ENCODE results near the gene HDHD2. TPM values are rescaled to one million over a fixed set of nuclear protein-coding genes. Genes with fewer than 3 reads are reported as not detected.

HDHD2 gene
- total and polyA plus RNA-seq, 2 donors (not counting 1 experiment from before 2014, with no cell fraction given): 14.2 to 15.0 TPM

DNA sequence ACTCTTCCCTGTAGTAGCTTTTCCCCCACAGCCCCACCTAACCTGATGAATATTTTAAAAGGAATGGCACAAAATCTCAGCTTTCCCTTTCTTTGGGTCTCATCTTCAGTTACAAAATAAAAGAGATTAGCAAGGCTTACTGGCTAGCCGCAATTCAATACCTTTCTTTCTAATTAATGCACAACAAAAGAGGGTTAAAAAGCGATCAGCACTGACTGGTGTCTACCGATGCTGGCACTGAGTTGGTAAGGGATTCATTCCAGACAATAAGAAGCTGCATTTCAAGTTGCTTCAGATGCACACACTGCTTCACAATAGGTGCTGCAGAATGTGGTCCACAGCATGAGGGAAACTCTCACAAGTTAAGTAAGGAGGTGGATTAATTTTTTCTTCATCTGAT, 41.9 kb downstream of the HDHD2 start:
- TF ChIP-seq EZH2 (IDR thresholded peaks at IDR 0.05; ENCODE audit: low read length, missing control alignments): no peak
- TF ChIP-seq, protein P1, sequence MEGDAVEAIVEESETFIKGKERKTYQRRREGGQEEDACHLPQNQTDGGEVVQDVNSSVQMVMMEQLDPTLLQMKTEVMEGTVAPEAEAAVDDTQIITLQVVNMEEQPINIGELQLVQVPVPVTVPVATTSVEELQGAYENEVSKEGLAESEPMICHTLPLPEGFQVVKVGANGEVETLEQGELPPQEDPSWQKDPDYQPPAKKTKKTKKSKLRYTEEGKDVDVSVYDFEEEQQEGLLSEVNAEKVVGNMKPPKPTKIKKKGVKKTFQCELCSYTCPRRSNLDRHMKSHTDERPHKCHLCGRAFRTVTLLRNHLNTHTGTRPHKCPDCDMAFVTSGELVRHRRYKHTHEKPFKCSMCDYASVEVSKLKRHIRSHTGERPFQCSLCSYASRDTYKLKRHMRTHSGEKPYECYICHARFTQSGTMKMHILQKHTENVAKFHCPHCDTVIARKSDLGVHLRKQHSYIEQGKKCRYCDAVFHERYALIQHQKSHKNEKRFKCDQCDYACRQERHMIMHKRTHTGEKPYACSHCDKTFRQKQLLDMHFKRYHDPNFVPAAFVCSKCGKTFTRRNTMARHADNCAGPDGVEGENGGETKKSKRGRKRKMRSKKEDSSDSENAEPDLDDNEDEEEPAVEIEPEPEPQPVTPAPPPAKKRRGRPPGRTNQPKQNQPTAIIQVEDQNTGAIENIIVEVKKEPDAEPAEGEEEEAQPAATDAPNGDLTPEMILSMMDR (conservative IDR thresholded peaks at IDR 0.05 in 1 of 2, IDR thresholded peaks at IDR 0.05 in 1 of 2; ENCODE audit: low read depth in 1 of 2, low read length in 2 of 2): no peak
- H3K79me2 ChIP-seq (ENCODE audit: control insufficient read depth, insufficient read depth, low read length): no peaks in the 10 kb centered on the region
- H3K9me3 ChIP-seq (ENCODE audit: control insufficient read depth, insufficient read depth, low read depth, low read length): no peaks in the 10 kb centered on the region
- no peak overlapping the region for H3K27ac ChIP-seq (ENCODE audit: insufficient read depth, low read length)
- no peak overlapping the region for H3K4me3 ChIP-seq (replicated peaks in 1 of 4; ENCODE audit: control extremely low read depth in 1 of 4, insufficient read depth in 1 of 4, low read depth in 3 of 4, low read length in 4 of 4)
- H3K9ac ChIP-seq (ENCODE audit: insufficient read depth, low read length): no peak overlapping the region
- H4K20me1 ChIP-seq (ENCODE audit: control insufficient read depth, extremely low read depth, insufficient read depth, low read length): no peaks in the 10 kb centered on the region
- H3K4me1 ChIP-seq (ENCODE audit: control insufficient read depth, extremely low read depth, insufficient read depth, low read length): no peaks in the 10 kb centered on the region
- H2AFZ ChIP-seq (ENCODE audit: low read length): no peak overlapping the region
- H3K27me3 ChIP-seq (ENCODE audit: control insufficient read depth, insufficient read depth, low read length): no peaks in the 10 kb centered on the region
- no peak overlapping the region for H3K4me2 ChIP-seq (ENCODE audit: extremely low read depth, insufficient read depth, low read length)
- no peak for DNase-seq (ENCODE audit: low read depth in 2 of 2)
- peaks cover 5% of the 10 kb centered on the region for H3K36me3 ChIP-seq (ENCODE audit: control insufficient read depth, insufficient read depth, low read length)

DNA sequence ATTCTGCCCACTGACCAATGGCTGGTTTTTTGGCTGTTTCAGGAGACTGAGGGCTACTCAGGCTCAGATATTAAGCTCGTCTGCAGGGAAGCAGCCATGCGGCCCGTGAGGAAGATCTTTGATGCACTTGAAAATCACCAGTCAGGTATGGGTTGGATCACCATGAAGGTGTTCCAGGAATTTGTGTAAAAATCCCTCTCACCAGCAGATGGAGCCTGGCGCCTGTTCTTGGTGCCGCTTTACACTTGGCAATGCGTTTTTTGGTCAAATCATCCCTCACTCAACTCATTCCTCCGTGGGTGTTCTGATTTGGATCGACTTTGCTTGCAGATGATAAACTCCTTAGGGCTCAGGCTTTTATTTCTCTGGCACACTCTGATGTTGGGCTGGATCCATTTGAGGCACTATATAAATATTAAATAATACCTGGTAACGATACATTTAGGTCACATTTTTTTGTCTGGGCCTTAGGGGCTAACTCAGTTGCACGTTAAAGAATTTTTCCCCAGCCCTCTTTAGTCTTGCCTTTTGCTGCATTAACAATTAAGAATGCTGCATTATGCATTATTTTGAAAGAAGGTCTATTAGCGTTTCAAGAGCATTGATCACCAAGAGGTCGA, 50.0 kb downstream of the HDHD2 start:
- Histone ChIP-seq H4K20me1 (ENCODE audit: control insufficient read depth, extremely low read depth, insufficient read depth, low read length) (no peaks in the 10 kb centered on the region), H3K79me2 (ENCODE audit: control insufficient read depth, insufficient read depth, low read length) (no peaks in the 10 kb centered on the region), H3K27me3 (ENCODE audit: control insufficient read depth, insufficient read depth, low read length) (no peaks in the 10 kb centered on the region), H3K9ac (ENCODE audit: insufficient read depth, low read length) (no peak overlapping the region), H3K4me3 (replicated peaks in 1 of 4; ENCODE audit: control extremely low read depth in 1 of 4, insufficient read depth in 1 of 4, low read depth in 3 of 4, low read length in 4 of 4) (no peak overlapping the region), H3K36me3 (ENCODE audit: control insufficient read depth, insufficient read depth, low read length) (no peaks in the 10 kb centered on the region), H3K9me3 (ENCODE audit: control insufficient read depth, insufficient read depth, low read depth, low read length) (no peaks in the 10 kb centered on the region), H2AFZ (ENCODE audit: low read length) (no peak overlapping the region), H3K4me1 (ENCODE audit: control insufficient read depth, extremely low read depth, insufficient read depth, low read length) (no peaks in the 10 kb centered on the region), H3K4me2 (ENCODE audit: extremely low read depth, insufficient read depth, low read length) (no peak overlapping the region), H3K27ac (ENCODE audit: insufficient read depth, low read length) (no peak overlapping the region)
- no peak for TF ChIP-seq EZH2 (IDR thresholded peaks at IDR 0.05; ENCODE audit: low read length, missing control alignments)
- TF ChIP-seq, protein P1 (conservative IDR thresholded peaks at IDR 0.05 in 1 of 2, IDR thresholded peaks at IDR 0.05 in 1 of 2; ENCODE audit: low read depth in 1 of 2, low read length in 2 of 2): peak; percentile 76 to 83
- DNase-seq (ENCODE audit: low read depth in 2 of 2): peak; percentile 52 to 62

DNA sequence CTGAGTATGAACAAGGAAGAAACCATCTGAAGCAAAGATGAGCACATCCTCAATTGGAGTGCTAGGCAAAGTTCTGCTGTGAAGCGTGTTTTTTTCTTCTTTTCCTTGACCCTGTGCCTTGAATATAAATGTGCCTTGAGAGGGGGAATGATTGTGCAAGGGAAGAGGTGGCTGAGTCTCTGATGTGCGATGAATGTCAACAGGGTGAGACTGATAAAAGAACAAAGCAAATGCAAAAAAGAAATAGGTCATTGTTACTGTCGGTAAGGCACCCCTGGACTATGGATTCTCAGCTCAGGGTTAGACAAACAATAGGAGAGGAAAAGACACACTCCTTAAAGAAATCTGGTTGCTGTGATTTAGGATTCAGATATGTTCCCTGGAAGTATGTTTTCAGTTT, 54.5 kb downstream of the HDHD2 start:
- no peaks in the 10 kb centered on the region for H3K4me1 ChIP-seq (ENCODE audit: control insufficient read depth, extremely low read depth, insufficient read depth, low read length)
- H4K20me1 ChIP-seq (ENCODE audit: control insufficient read depth, extremely low read depth, insufficient read depth, low read length): no peaks in the 10 kb centered on the region
- H3K36me3 ChIP-seq (ENCODE audit: control insufficient read depth, insufficient read depth, low read length): no peaks in the 10 kb centered on the region
- H3K27ac ChIP-seq (ENCODE audit: insufficient read depth, low read length): no peak overlapping the region
- no peaks in the 10 kb centered on the region for H3K27me3 ChIP-seq (ENCODE audit: control insufficient read depth, insufficient read depth, low read length)
- TF ChIP-seq, protein P1 (conservative IDR thresholded peaks at IDR 0.05 in 1 of 2, IDR thresholded peaks at IDR 0.05 in 1 of 2; ENCODE audit: low read depth in 1 of 2, low read length in 2 of 2): no peak
- no peak for TF ChIP-seq EZH2 (IDR thresholded peaks at IDR 0.05; ENCODE audit: low read length, missing control alignments)
- no peaks in the 10 kb centered on the region for H3K9me3 ChIP-seq (ENCODE audit: control insufficient read depth, insufficient read depth, low read depth, low read length)
- H3K4me2 ChIP-seq (ENCODE audit: extremely low read depth, insufficient read depth, low read length): no peak overlapping the region
- H2AFZ ChIP-seq (ENCODE audit: low read length): no peak overlapping the region
- H3K79me2 ChIP-seq (ENCODE audit: control insufficient read depth, insufficient read depth, low read length): no peaks in the 10 kb centered on the region
- DNase-seq (ENCODE audit: low read depth in 2 of 2): no peak
- no peak overlapping the region for H3K9ac ChIP-seq (ENCODE audit: insufficient read depth, low read length)
- no peak overlapping the region for H3K4me3 ChIP-seq (replicated peaks in 1 of 4; ENCODE audit: control extremely low read depth in 1 of 4, insufficient read depth in 1 of 4, low read depth in 3 of 4, low read length in 4 of 4)
